PC-9 (cell line): ENCODE data around the gene TFPI2. TPM values are rescaled to one million over a fixed set of nuclear protein-coding genes. Genes with fewer than 3 reads are reported as not detected.

Experiments
- BruUV-seq: library from RNA; stranded (reverse); fragments of 400-500 nt; replicated peaks from 2 replicates; lab custom pipeline; 2021; lab: Mats Ljungman, UMichigan
- CTCF ChIA-PET: fragments of 300-600 bp; sonication (Branson Sonifier 250); formaldehyde crosslinking; loops from one replicate; lab custom pipeline; 2022; ENCODE audit warnings: antibody characterized with exemption; lab: Charles Lee
- POLR2A ChIA-PET: fragments of 300-600 bp; sonication (Branson Sonifier 250); formaldehyde crosslinking; loops from one replicate; lab custom pipeline; 2022; ENCODE audit warnings: antibody characterized with exemption; ENCODE audit not compliant: unreplicated experiment; lab: Charles Lee
- DNase-seq, 2 experiments: peaks; one replicate each; pipeline versions ENCODE4 v3.0.0 to v3.0.0-alpha.2; 2015 to 2022; ENCODE audit warnings: mixed read lengths in 1 of 2
- H2AFZ ChIP-seq: fragments of 200-600 bp; sonication (generic); 2 replicates; pipeline ENCODE4 v1.8.1; 2017; ENCODE audit warnings: antibody characterized with exemption
- H3F3A ChIP-seq: fragments of 200-600 bp; sonication (generic); 2 replicates; pipeline ENCODE4 v1.8.1; 2017; ENCODE audit warnings: antibody characterized with exemption, mild to moderate bottlenecking, low read depth; ENCODE audit not compliant: insufficient read depth
- H3K27ac ChIP-seq: fragments of 200-600 bp; sonication (generic); 2 replicates; pipeline ENCODE4 v1.6.1; 2016; ENCODE audit warnings: mixed run types
- H3K27me3 ChIP-seq: fragments of 200-600 bp; sonication (generic); 2 replicates; pipeline ENCODE4 v1.6.1; 2016; ENCODE audit warnings: low read depth, mixed run types; ENCODE audit not compliant: insufficient read depth
- H3K36me3 ChIP-seq: fragments of 200-600 bp; sonication (generic); 2 replicates; pipeline ENCODE4 v1.6.1; 2016; ENCODE audit warnings: low read depth, mixed run types
- H3K4me1 ChIP-seq: fragments of 200-600 bp; sonication (generic); replicated peaks from 2 replicates; pipeline ENCODE4 v1.6.1; 2016; ENCODE audit warnings: mixed run types; ENCODE audit not compliant: insufficient read depth
- H3K4me2 ChIP-seq: fragments of 200-600 bp; sonication (generic); 2 replicates; pipeline ENCODE4 v1.6.1; 2017; ENCODE audit warnings: mixed run types
- H3K4me3 ChIP-seq: fragments of 200-600 bp; sonication (generic); 2 replicates; pipeline ENCODE4 v1.6.1; 2016; ENCODE audit warnings: mixed run types
- H3K79me2 ChIP-seq: fragments of 200-600 bp; sonication (generic); 2 replicates; pipeline ENCODE4 v1.6.1; 2017; ENCODE audit warnings: low read depth, mixed run types
- H3K9me2 ChIP-seq: fragments of 200-600 bp; sonication (generic); 2 replicates; pipeline ENCODE4 v1.8.1; 2017; ENCODE audit warnings: mild to moderate bottlenecking; ENCODE audit not compliant: insufficient read depth
- H3K9me3 ChIP-seq: fragments of 200-600 bp; sonication (generic); 2 replicates; pipeline ENCODE4 v1.8.1; 2016; ENCODE audit warnings: low read depth; ENCODE audit not compliant: insufficient read depth
- H4K20me1 ChIP-seq: fragments of 200-600 bp; sonication (generic); 2 replicates; pipeline ENCODE4 v1.8.1; 2017; ENCODE audit not compliant: insufficient read depth
- EZH2 ChIP-seq: fragments of 200-600 bp; sonication (generic); IDR thresholded peaks from 2 replicates; pipeline ENCODE4 v1.8.0; 2017; ENCODE audit warnings: antibody characterized with exemption, low read depth
- intact Hi-C: fragments of 100-400 bp; cut with micrococcal nuclease; formaldehyde crosslinking; loops from one replicate; pipeline ENCODE4 v1.10.0; 2022; ENCODE audit not compliant: unreplicated experiment
- total RNA-seq: library from RNA; stranded (reverse); gene quantifications from 2 replicates; pipeline ENCODE4 v1.2.3, GENCODE V29; 2021
- TF ChIP-seq, protein P1 (sequence below): fragments of 200-600 bp; sonication (generic); conservative IDR thresholded peaks from 2 replicates; pipeline ENCODE4 v1.6.1; 2017; ENCODE audit warnings: mixed run types, antibody characterized with exemption, mild to moderate bottlenecking, moderate library complexity

Gene TFPI2
- total RNA-seq, 1 experiment from 2014 or later = 67.3 TPM

DNA sequence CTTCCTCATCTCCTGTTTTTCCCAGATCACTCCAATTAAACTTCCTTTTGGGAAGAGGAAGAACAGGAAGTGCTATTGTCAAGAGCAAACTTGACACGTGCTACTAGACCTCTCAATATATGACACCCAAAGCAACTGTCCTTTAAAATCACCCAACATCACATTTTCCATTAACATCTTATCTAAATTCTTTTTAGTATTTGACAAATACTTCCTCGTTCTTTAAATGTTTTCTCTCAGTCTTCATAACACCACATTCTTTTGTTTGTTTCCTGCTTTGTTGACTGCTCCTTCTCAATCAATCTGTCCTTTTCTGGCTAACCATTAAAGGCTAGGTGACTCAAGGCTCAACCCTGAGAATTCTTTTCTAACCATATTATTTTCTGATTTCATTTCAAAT is 7.1 kb upstream of the TFPI2 start:
- Histone ChIP-seq H4K20me1 (no peaks in the 10 kb centered on the region), H3F3A (no peaks in the 10 kb centered on the region), H3K79me2 (no peaks in the 10 kb centered on the region), H3K4me3 (no peak overlapping the region), H3K4me1 (peaks cover 13% of the 10 kb centered on the region; the same call in 1 of the 2 replicates), H2AFZ (no peak overlapping the region), H3K27ac (peak overlapping the region; percentile 69), H3K36me3 (no peaks in the 10 kb centered on the region), H3K9me3 (no peaks in the 10 kb centered on the region), H3K9me2 (no peaks in the 10 kb centered on the region), H3K4me2 (no peak overlapping the region), H3K27me3 (no peaks in the 10 kb centered on the region)
- TF ChIP-seq EZH2 = no peak
- TF ChIP-seq, protein P1, sequence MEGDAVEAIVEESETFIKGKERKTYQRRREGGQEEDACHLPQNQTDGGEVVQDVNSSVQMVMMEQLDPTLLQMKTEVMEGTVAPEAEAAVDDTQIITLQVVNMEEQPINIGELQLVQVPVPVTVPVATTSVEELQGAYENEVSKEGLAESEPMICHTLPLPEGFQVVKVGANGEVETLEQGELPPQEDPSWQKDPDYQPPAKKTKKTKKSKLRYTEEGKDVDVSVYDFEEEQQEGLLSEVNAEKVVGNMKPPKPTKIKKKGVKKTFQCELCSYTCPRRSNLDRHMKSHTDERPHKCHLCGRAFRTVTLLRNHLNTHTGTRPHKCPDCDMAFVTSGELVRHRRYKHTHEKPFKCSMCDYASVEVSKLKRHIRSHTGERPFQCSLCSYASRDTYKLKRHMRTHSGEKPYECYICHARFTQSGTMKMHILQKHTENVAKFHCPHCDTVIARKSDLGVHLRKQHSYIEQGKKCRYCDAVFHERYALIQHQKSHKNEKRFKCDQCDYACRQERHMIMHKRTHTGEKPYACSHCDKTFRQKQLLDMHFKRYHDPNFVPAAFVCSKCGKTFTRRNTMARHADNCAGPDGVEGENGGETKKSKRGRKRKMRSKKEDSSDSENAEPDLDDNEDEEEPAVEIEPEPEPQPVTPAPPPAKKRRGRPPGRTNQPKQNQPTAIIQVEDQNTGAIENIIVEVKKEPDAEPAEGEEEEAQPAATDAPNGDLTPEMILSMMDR = no peak
- POLR2A ChIA-PET = no interaction called here
- intact Hi-C loops = loop anchor here (10.0 kb wide), 1 partner anchor 377 kb away; no protein-coding TSS in a partner anchor
- BruUV-seq = no TSS peak
- peak in 1 of 2 experiments; percentile 82 for DNase-seq
- CTCF ChIA-PET = no interaction called here

DNA sequence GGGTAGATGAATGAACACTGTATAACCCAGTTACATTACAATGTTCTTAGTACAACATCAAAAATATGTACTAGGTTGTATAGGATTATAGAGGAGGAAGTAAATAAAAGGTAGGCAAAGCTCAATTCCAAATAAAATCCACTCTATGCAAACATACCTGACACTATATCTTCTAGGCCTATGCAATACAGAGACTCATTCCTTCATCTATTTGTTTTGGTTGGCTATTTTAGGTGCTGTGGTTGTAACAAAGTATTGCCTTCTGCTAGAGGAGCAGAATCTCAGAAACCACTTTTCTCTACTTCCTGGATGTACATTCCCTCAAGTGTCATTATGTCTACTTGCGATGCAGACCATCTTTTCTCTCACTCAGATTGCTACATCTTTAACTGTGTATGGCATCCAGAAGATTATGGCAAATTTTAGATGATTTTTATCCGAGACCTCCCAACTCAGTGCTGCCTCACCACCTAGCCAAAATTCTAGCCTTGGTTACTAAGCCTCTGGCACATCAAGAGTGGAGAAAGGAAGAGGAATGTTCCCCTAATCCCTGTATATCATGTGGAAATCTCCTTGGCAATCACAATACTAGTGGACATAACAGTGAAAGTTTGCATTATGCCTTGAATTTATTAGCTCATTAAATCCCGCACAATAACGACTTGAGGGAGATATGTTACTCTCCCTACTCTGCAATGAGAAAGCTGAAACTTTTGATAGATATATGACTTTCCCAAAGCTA is 5.5 kb upstream of the TFPI2 start:
- POLR2A ChIA-PET = no interaction called here
- BruUV-seq = no TSS peak
- TF ChIP-seq, protein P1 = no peak
- TF ChIP-seq EZH2 = no peak
- Histone ChIP-seq H4K20me1 (no peaks in the 10 kb centered on the region), H3K4me3 (no peak overlapping the region), H3K9me2 (no peaks in the 10 kb centered on the region), H2AFZ (no peak overlapping the region), H3K9me3 (no peaks in the 10 kb centered on the region), H3K79me2 (no peaks in the 10 kb centered on the region), H3K4me1 (peaks cover 20% of the 10 kb centered on the region), H3K36me3 (no peaks in the 10 kb centered on the region), H3F3A (no peaks in the 10 kb centered on the region), H3K27me3 (no peaks in the 10 kb centered on the region), H3K27ac (no peak overlapping the region), H3K4me2 (no peak overlapping the region)
- CTCF ChIA-PET = interaction anchor here (0.5 to 0.6 kb wide), 2 partner anchors 99 to 193 kb away, joined by 3 read pairs; no protein-coding TSS in a partner anchor
- intact Hi-C loops = loop anchor here (10.0 kb wide), 1 partner anchor 379 kb away; no protein-coding TSS in a partner anchor
- DNase-seq = peak in 1 of 2 experiments; percentile 46

DNA sequence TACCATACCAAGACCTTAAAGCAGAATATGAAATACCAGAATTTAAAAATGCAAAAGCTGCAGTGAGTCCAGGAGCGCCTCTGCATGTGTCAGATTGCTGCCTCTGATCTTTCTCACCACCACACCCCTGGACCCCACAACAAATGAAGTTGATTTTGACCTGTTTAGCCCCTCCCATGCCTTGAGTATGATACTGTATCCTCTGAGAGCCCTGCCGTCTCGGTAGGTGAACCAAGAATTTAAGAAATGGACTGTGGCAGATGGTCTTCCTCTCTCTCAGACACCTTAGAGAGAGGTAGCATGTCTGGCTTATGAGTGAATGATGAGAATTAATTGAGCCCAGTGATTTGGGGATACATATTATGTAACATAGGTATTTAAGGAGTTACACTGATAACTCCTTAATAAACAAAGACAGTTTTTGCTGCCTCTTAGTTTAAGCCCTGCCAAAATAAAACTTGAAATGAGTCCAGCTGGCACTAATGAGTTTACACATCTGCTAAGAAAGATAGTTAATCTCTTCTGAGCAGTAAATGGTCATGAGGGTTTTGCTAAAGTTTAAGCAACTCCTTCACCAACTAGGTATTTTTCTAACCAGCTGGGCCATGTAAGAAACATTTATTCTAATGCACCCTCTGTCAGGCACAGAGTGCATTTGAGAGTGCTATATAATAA is 4.5 kb upstream of the TFPI2 start:
- no peaks in the 10 kb centered on the region for H4K20me1 ChIP-seq
- peaks cover 21% of the 10 kb centered on the region for H3K4me1 ChIP-seq
- H3K27ac ChIP-seq = no peak overlapping the region
- no peaks in the 10 kb centered on the region for H3K36me3 ChIP-seq
- intact Hi-C loops = loop anchor here (5.0 to 10.0 kb wide), 2 partner anchors 380 to 502 kb away; no protein-coding TSS in a partner anchor
- H3K9me3 ChIP-seq = no peaks in the 10 kb centered on the region
- no peak overlapping the region for H3K4me2 ChIP-seq
- H3F3A ChIP-seq = no peaks in the 10 kb centered on the region
- no peak overlapping the region for H2AFZ ChIP-seq
- H3K4me3 ChIP-seq = no peak overlapping the region
- DNase-seq = no peak
- no peaks in the 10 kb centered on the region for H3K27me3 ChIP-seq
- POLR2A ChIA-PET = no interaction called here
- H3K79me2 ChIP-seq = no peaks in the 10 kb centered on the region
- CTCF ChIA-PET = interaction anchor here (0.6 kb wide), 1 partner anchor 100 kb away, joined by 3 read pairs; no protein-coding TSS in a partner anchor
- BruUV-seq = no TSS peak
- H3K9me2 ChIP-seq = no peaks in the 10 kb centered on the region
- TF ChIP-seq EZH2 = no peak
- TF ChIP-seq, protein P1 = no peak
